Brain microvascular endothelial cell (primary cell): Measurements from ENCODE around the gene CNFN.

Experiments used
- DNase-seq: peaks from one replicate; pipeline ENCODE4 v3.0.0-alpha.2; 2020
- H3K27ac ChIP-seq: fragments of 250-450 bp; sonication (Bioruptor Pico); 2 replicates; pipeline ENCODE4 v1.5.1; 2020; ENCODE audit warnings: mild to moderate bottlenecking, moderate library complexity
- H3K27me3 ChIP-seq: fragments of 250-450 bp; sonication (Bioruptor Pico); replicated peaks from 2 replicates; pipeline ENCODE4 v1.5.1; 2020; ENCODE audit warnings: mild to moderate bottlenecking
- H3K36me3 ChIP-seq: fragments of 250-450 bp; sonication (Bioruptor Pico); replicated peaks from 2 replicates; pipeline ENCODE4 v1.5.1; 2020; ENCODE audit warnings: mild to moderate bottlenecking
- H3K4me3 ChIP-seq: 2 replicates; pipeline ENCODE4 v1.5.1; 2011; ENCODE audit warnings: low read depth, mild to moderate bottlenecking, control low read depth, low read length, moderate library complexity
- in situ Hi-C: cut with HindIII; loops from 2 replicates; pipeline ENCODE4 v1.10.0; 2017; ENCODE audit warnings: low sequenced_read_pairs, low pct_ligation_motif_present
- TF ChIP-seq, protein P1 (sequence below): IDR thresholded peaks from 2 replicates; pipeline ENCODE4 v1.5.1; 2011; ENCODE audit warnings: low read depth, mild to moderate bottlenecking, moderate library complexity, low read length, control low read depth, inconsistent platforms; ENCODE audit errors: missing control alignments

The CNFN gene

DNA sequence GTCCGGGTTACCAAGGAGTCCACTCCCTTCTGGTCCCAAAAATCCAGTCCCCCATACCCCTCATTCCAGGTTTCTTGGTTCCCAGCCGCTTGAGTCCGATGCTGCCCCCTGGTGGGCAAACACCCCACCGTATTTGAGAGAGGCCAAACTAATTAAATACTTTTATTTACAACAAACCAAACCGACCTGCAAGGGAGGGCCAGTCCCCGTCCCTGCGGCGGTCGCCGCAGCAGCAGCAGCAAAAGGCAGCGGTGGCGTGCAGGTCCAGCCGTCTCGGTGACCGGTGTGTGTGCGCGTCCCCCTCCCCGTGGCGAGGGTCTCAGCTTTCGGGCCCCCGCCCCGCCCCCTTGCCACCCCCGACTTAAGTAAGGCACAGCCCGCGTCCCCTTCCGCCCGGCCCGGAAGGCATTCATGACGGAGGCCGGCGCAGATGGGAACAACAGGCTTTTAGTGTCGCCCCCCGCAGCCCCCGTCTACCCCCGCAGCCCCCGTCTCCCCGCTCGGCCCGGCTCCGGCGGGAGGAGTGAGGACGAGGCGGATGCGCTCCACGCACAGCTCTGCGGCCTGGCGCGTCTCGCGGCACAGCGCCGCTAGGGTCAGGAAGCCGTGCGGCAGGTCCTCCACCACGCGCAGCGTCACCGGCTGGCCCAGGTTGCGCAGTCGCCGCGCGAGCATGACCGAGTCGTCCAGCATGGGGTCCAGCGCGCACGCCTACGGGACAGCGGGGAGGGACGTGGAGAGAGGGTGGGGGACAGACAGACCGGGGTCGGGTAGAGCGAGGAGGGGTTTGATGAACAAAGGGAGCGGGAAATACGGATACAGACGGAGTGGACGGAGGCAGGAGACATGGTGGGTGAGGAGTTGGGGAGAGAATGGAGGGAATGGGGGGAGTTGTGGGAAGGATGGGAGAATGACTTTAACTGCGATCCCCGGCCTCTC is 11.5 kb upstream of the CNFN start:
- H3K4me3 ChIP-seq = peak overlapping the region; percentile 56
- H3K36me3 ChIP-seq = no peaks in the 10 kb centered on the region
- H3K27me3 ChIP-seq = no peaks in the 10 kb centered on the region
- peak; percentile 65 for DNase-seq
- TF ChIP-seq, protein P1, sequence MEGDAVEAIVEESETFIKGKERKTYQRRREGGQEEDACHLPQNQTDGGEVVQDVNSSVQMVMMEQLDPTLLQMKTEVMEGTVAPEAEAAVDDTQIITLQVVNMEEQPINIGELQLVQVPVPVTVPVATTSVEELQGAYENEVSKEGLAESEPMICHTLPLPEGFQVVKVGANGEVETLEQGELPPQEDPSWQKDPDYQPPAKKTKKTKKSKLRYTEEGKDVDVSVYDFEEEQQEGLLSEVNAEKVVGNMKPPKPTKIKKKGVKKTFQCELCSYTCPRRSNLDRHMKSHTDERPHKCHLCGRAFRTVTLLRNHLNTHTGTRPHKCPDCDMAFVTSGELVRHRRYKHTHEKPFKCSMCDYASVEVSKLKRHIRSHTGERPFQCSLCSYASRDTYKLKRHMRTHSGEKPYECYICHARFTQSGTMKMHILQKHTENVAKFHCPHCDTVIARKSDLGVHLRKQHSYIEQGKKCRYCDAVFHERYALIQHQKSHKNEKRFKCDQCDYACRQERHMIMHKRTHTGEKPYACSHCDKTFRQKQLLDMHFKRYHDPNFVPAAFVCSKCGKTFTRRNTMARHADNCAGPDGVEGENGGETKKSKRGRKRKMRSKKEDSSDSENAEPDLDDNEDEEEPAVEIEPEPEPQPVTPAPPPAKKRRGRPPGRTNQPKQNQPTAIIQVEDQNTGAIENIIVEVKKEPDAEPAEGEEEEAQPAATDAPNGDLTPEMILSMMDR = peak; percentile 90
- no peak overlapping the region for H3K27ac ChIP-seq
- in situ Hi-C loops = no loop called here

DNA sequence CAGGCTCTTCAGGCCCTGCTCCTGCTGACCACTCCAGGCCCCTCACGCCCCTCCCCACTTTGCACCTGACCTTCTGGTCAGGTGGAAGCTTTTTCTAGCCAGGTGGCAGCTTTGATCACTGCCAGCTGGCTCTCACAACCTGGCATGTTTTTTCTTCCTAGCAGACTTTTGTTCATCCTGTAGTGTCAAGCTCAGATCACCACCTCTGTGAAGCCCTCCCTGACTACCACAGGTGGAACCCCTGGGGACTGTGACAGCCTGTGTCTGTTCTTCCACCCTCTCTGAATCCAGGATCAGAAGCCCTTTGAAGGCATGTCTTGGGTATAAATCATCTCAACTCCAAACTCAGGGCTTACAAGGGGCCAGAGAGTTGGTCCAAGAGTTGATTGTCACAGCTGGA is 10.3 kb upstream of the CNFN start:
- no peak for DNase-seq

DNA sequence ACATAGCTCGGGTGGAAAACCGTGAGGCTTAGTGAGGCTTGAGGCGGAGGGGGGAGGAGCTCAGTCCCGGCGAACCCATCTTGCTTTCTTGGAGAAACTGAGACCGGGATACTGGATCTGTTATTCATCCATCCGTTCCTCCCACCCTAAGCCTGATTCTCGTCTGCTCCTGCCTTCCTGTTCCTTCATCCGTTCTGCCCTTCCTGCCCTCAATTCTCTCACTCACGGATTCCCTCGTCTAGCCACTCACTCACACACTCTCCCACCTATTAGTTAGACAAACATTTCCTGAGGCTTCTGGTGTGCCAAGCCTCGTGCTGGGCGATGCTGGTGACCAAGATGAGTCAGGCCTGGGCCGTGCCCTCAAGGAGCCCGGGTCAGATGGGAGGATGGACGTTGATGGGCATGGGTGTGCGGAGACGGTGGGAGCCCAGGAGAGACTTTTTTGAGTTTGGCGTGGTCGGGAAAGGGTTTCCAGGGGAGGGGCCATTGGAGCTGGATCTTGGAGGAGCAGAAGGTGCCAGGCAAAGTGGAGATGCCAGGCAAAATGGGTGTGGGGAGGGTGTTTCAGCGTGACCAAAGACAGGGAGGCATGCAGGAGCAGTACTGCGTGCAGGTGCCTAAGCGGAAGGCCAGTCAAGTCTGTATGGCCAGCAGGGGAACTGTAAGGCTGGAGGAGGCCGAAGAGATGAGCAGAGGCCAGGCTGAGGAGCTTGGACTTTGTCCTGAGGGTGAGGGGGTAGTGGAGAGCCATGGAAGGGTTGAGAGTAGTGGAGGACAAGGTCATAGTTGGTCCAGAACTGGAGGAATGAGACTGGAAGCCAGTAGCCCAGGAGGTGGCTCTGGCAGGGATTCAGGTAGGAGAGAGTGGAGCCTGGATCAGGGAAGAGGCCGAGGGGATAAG is 7.4 kb upstream of the CNFN start:
- no peaks in the 10 kb centered on the region for H3K27me3 ChIP-seq
- H3K36me3 ChIP-seq = no peaks in the 10 kb centered on the region
- TF ChIP-seq, protein P1 = no peak
- DNase-seq = no peak
- peak overlapping the region; percentile 75 for H3K4me3 ChIP-seq
- H3K27ac ChIP-seq = peak overlapping the region; percentile 42
- in situ Hi-C loops = no loop called here

More for the DNA sequence above, 10.3 kb upstream of the CNFN start:
- in situ Hi-C loops = no loop called here
- Histone ChIP-seq H3K36me3 (no peaks in the 10 kb centered on the region), H3K27me3 (no peaks in the 10 kb centered on the region), H3K27ac (no peak overlapping the region), H3K4me3 (no peak overlapping the region)
- TF ChIP-seq, protein P1 = no peak

DNA sequence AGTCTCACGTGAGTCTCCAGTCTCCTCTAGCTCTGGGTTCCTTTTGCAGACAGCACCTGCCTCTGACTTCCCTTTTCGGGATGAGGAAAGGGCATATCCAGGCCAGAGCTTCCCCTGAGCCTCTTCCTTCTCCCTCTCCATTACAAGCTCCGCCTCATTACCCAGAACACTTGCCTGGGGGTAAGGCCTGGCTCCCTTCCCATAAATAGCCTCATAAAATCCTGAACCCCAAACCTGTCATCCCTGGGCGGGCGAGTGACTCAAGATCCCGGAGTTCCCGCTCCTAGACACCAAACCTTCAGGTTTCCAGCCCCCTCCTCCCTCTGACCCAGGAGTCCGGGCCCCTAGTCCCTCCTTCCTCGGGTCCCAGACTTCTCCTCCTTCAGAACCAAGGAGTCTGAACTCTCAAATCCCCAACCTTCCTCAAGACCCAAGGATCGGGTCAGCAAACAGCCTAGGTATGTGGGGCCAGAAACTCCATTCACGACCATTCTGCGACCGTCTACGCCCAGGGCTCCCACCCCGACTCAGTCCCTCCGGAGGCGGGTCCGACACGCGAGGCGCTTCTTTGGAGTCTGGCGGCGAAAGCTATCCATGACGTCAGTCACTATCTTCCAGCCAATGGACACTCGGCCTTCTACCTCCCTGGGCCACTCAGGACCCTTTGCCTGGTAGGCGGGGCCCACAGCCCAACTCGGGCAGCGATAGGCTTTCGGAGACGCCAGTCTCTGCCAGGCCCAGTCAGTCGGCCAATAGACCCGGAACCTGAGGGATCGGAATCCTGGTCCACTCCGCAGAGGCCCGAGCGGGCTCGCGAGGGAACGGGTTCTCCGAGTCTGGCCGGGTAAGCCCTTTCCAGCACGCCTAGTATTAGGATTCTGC is 6.5 kb upstream of the CNFN start:
- Histone ChIP-seq H3K4me3 (peak overlapping the region; percentile 75), H3K36me3 (no peaks in the 10 kb centered on the region), H3K27ac (peak overlapping the region; percentile 50), H3K27me3 (no peaks in the 10 kb centered on the region)
- TF ChIP-seq, protein P1 = no peak
- in situ Hi-C loops = no loop called here
- DNase-seq = peak; percentile 100

DNA sequence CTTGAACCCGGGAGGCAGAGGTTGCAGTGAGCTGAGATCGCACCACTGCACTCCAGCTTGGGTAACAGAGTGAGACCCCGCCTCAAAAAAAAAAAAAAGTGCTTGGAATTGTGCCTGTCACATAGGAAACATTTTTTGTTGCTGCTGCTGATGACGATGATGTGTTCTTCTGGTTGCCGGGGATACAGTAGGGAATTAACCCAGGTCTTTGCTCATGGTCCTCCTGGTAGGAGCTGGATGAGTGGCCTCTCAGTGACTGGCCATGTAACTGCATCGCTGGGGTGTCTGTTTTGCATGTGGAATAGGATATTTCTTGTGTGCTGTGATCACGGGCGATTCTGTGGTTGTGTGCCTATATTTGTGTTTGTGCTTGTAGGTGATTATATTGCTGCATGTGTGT is 4.7 kb upstream of the CNFN start:
- Histone ChIP-seq H3K4me3 (no peak overlapping the region), H3K36me3 (no peaks in the 10 kb centered on the region), H3K27ac (no peak overlapping the region), H3K27me3 (peaks cover 13% of the 10 kb centered on the region)
- TF ChIP-seq, protein P1 = no peak
- no peak for DNase-seq
- in situ Hi-C loops = no loop called here
